Measurements from ENCODE around the gene ATF7IP2.
"Not testable (repeated sequence)": the region's sequence is repeated elsewhere in the genome, so short reads cannot be mapped to it uniquely, and the experiment has no call there.

ATF7IP2 gene

GRCh38 chr16:10405386-10405939 lies 19.6 kb downstream of the ATF7IP2 start:
- peaks cover 82% of the 10 kb centered on the region for H3K36me3 Mint-ChIP-seq (ENCODE audit: low read depth)
- peaks cover 32% of the 10 kb centered on the region for H3K9me3 Mint-ChIP-seq
- H3K27me3 Mint-ChIP-seq: no peaks in the 10 kb centered on the region
- H3K4me3 Mint-ChIP-seq: no peak overlapping the region
- peaks cover 11% of the 10 kb centered on the region for H3K4me1 Mint-ChIP-seq (ENCODE audit: low read depth)
- no peak overlapping the region for H3K27ac Mint-ChIP-seq

DNA sequence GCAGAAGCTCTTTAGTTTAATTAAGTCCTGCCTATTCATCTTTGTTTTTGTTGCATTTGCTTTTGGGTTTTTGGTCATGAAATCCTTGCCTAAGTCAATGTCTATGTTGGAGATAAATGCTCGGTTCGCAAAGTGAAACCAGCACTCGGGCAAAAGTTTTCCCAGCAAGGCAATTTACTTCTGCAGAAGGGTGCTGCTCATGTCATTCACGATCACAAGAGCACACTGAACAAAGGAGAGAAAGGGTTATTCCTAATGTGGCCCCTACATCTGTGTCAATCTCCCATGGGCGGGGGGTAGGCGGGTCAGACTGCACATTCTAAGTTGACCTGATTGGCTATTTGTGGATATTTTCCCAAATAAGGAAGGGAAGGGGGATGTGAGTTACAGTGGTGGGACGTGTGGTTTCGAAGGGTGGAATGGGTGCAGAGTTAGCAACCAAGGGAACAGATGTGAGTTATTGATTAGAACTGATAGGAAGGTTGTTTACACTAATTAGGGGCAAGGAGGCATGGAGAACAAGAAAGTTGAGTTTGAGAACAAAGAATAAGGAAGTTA lies 23.0 kb downstream of the ATF7IP2 start:
- Mint-ChIP-seq H3K27me3 (no peaks in the 10 kb centered on the region), H3K27ac (no peak overlapping the region), H3K36me3 (ENCODE audit: low read depth) (peaks cover 85% of the 10 kb centered on the region), H3K9me3 (peaks cover 49% of the 10 kb centered on the region), H3K4me3 (no peak overlapping the region), H3K4me1 (ENCODE audit: low read depth) (peaks cover 6% of the 10 kb centered on the region)

- H3K4me1 Mint-ChIP-seq (ENCODE audit: low read depth); H3K27me3 Mint-ChIP-seq; H3K27ac Mint-ChIP-seq; H3K4me3 Mint-ChIP-seq: not testable (repeated sequence)
- peaks cover 85% of the 10 kb centered on the region for H3K36me3 Mint-ChIP-seq (ENCODE audit: low read depth)
- H3K9me3 Mint-ChIP-seq: peaks cover 57% of the 10 kb centered on the region
These were observed 23.9 kb downstream of the ATF7IP2 start for GRCh38 chr16:10409713-10410112.

DNA sequence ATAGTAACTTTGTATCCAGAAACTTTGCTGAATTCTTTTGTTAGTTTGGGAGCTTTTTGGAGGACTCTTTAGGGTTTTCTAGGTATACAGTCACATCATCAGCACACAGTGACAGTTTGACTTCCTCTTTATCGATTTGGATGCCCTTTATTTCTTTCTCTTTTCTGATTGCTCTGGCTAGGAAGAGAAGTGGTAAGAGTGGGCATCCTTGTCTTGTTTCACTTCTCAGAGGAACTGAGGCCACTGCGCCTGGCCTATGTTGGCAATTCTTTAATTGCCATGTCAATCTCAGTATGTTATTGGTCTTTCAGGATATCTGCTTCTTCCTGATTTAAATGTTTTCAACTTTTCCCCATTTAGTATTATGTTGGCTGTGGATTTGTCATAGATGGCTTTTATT lies 24.6 kb downstream of the ATF7IP2 start:
- no peaks in the 10 kb centered on the region for H3K27me3 Mint-ChIP-seq
- no peak overlapping the region for H3K4me3 Mint-ChIP-seq
- peaks cover 7% of the 10 kb centered on the region for H3K4me1 Mint-ChIP-seq (ENCODE audit: low read depth)
- H3K27ac Mint-ChIP-seq: no peak overlapping the region
- H3K9me3 Mint-ChIP-seq: peaks cover 65% of the 10 kb centered on the region
- H3K36me3 Mint-ChIP-seq (ENCODE audit: low read depth): peaks cover 85% of the 10 kb centered on the region

- H3K9me3 Mint-ChIP-seq: peaks cover 75% of the 10 kb centered on the region
- H3K36me3 Mint-ChIP-seq (ENCODE audit: low read depth): peaks cover 91% of the 10 kb centered on the region
- no peak overlapping the region for H3K27ac Mint-ChIP-seq
- H3K27me3 Mint-ChIP-seq: no peaks in the 10 kb centered on the region
- peaks cover 7% of the 10 kb centered on the region for H3K4me1 Mint-ChIP-seq (ENCODE audit: low read depth)
- H3K4me3 Mint-ChIP-seq: no peak overlapping the region
These were observed 27.2 kb downstream of the ATF7IP2 start for GRCh38 chr16:10412935-10413601.

- H3K4me3 Mint-ChIP-seq; H3K4me1 Mint-ChIP-seq (ENCODE audit: low read depth); H3K27ac Mint-ChIP-seq; H3K27me3 Mint-ChIP-seq: not testable (repeated sequence)
- peaks cover 63% of the 10 kb centered on the region for H3K9me3 Mint-ChIP-seq
- H3K36me3 Mint-ChIP-seq (ENCODE audit: low read depth): peaks cover 90% of the 10 kb centered on the region
These were observed 32.3 kb downstream of the ATF7IP2 start for GRCh38 chr16:10418204-10418603.

DNA sequence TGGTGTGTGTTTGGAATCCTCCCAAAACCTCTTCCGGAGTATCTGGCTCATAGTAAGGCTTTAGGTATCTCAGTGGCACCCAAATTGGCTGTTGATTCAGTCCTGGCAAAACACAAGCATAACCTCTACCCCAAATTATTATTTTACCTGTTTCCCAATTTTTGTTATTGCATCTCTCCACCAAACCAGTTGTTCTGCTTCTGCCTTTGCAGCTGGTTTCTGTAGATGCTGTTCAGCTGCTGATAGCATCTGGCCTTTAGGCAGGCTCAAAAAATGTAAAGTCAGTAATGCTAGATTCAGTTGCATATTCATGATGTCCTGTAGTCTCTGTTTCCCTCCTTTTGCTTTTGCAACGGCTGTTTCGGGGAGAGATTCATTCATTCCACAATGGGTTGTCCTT lies 33.8 kb downstream of the ATF7IP2 start:
- no peak overlapping the region for H3K27ac Mint-ChIP-seq

GRCh38 chr16:10421596-10421995 lies 35.7 kb downstream of the ATF7IP2 start:
- Mint-ChIP-seq H3K27ac (no peak overlapping the region), H3K4me3 (no peak overlapping the region), H3K36me3 (ENCODE audit: low read depth) (peaks cover 72% of the 10 kb centered on the region), H3K9me3 (peaks cover 38% of the 10 kb centered on the region), H3K4me1 (ENCODE audit: low read depth) (no peaks in the 10 kb centered on the region), H3K27me3 (no peaks in the 10 kb centered on the region)

More for the DNA sequence above, 33.8 kb downstream of the ATF7IP2 start:
- H3K36me3 Mint-ChIP-seq (ENCODE audit: low read depth): peaks cover 88% of the 10 kb centered on the region
- H3K4me1 Mint-ChIP-seq (ENCODE audit: low read depth): no peaks in the 10 kb centered on the region
- H3K27me3 Mint-ChIP-seq: no peaks in the 10 kb centered on the region
- H3K4me3 Mint-ChIP-seq: no peak overlapping the region
- peaks cover 55% of the 10 kb centered on the region for H3K9me3 Mint-ChIP-seq

DNA sequence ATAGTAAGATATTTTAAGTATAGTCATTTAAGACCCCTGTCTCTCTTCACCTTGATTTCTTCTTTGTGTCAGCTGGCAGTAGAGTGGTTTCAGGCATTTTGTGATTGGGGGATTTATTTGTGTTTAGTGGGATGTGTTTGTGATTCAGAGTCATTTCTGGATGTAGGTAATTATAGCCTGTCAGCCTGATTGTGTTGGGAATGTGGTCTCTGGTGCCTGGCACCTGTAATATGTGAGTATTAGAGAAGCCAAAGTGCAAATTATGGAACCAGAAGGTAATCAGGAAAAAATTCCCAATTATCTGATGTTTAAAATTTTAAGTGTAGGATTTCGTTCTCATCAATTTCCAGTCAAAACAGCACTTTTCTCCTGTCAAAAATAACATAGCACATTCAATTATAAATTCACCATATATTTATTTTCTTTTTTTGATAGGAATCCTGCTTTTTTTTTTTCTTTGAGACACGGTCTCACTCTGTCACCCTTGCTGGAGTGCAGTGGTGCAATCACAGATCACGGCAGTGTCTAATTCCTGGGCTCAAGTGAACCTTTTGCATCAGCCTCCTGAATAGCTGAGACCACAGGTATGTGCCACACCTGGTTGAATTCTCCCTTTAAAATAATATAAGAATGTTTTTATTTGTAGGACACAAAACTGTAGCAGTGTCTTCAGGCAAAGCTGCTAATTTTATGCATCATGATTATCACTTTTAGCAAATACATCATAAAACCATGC lies 42.7 kb downstream of the ATF7IP2 start:
- Mint-ChIP-seq H3K4me3 (no peak overlapping the region), H3K36me3 (ENCODE audit: low read depth) (peaks cover 42% of the 10 kb centered on the region), H3K9me3 (peaks cover 3% of the 10 kb centered on the region), H3K4me1 (ENCODE audit: low read depth) (no peaks in the 10 kb centered on the region), H3K27ac (no peak overlapping the region), H3K27me3 (no peaks in the 10 kb centered on the region)

DNA sequence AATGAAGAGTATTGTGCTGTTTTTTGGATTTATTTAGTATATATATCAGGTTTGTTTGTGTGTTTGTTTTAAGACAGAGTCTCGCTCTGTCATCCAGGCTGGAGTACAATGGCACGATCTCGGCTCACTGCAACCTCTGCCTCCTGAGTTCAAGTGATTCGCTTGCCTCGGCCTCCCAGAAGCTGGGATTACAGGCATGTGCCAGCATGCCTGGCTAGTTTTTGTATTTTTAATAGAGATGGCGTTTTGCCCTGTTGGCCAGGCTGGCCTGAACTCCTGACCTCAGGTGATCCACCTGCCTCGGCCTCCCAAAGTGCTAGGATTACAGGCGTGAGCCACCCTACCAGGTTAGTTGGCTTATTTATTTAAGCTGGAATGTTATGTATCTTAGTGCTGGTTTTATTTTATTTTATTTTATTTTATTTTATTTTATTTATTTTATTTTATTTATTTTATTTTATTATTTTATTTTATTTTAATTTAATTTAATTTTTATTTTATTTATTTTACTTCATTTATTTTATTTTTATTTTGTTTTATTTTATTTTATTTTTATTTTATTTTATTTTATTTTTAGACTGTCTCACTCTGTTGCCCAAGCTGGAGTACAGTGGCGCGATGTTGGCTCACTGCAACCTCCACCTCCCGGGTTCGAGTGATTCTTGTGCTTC lies 43.6 kb downstream of the ATF7IP2 start:
- not testable (repeated sequence) for H3K9me3 Mint-ChIP-seq; H3K4me1 Mint-ChIP-seq (ENCODE audit: low read depth); H3K4me3 Mint-ChIP-seq; H3K27me3 Mint-ChIP-seq; H3K27ac Mint-ChIP-seq
- H3K36me3 Mint-ChIP-seq (ENCODE audit: low read depth): peaks cover 44% of the 10 kb centered on the region

- peaks cover 31% of the 10 kb centered on the region for H3K9me3 Mint-ChIP-seq
- no peak overlapping the region for H3K4me3 Mint-ChIP-seq
- H3K27me3 Mint-ChIP-seq: no peaks in the 10 kb centered on the region
- H3K4me1 Mint-ChIP-seq (ENCODE audit: low read depth): no peaks in the 10 kb centered on the region
- no peak overlapping the region for H3K27ac Mint-ChIP-seq
- H3K36me3 Mint-ChIP-seq (ENCODE audit: low read depth): peaks cover 80% of the 10 kb centered on the region
These were observed 55.9 kb downstream of the ATF7IP2 start for GRCh38 chr16:10441726-10442125.

GRCh38 chr16:10447289-10447688 lies 61.4 kb downstream of the ATF7IP2 start:
- peaks cover 29% of the 10 kb centered on the region for H3K9me3 Mint-ChIP-seq
- H3K27ac Mint-ChIP-seq: no peak overlapping the region
- H3K27me3 Mint-ChIP-seq: no peaks in the 10 kb centered on the region
- no peak overlapping the region for H3K4me3 Mint-ChIP-seq
- H3K36me3 Mint-ChIP-seq (ENCODE audit: low read depth): peaks cover 100% of the 10 kb centered on the region
- H3K4me1 Mint-ChIP-seq (ENCODE audit: low read depth): no peaks in the 10 kb centered on the region

DNA sequence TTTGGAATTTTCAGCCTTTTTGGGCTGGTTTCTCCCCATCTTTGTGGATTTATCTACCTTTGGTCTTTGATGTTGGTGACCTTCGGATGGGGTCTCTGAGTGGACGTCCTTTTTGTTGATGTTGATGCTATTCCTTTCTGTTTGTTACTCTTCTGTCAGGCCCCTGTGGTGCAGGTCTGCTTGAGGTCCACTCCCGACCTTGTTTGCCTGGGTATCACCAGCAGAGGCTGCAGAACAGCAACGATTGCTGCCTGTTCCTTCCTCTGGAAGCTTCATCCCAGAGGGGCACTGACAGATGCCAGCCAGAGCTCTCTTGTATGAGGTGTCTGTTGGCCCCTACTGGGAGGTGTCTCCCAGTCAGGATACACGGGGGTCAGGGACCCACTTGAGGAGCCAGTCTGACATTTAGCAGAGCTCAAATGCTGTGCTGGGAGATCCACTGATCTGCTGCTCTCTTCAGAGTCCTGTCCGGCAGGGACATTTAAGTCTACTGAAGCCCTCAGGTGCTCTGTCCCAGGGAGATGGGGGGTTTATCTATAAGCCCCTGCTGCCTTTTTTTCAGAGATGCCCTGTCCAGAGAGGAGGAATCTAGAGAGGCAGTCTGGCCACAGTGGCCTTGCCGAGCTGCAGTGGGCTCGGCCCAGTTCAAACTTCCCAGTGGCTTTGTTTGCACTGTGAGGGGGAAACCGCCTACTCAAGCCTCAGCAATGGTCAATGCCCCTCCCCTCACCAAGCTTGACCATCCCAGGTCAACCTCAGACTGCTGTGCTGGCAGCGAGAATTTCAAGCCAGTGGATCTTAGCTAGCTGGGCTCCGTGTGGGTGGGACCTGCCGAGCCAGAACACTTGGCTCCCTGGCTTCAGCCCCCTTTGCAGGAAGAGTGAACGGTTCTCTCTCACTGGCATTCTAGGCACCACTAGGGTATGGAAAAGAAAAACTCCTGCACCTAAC lies 66.6 kb downstream of the ATF7IP2 start:
- H3K27me3 Mint-ChIP-seq, H3K4me3 Mint-ChIP-seq, H3K27ac Mint-ChIP-seq: not testable (repeated sequence)
- Mint-ChIP-seq H3K9me3 (peaks cover 13% of the 10 kb centered on the region), H3K4me1 (ENCODE audit: low read depth) (peaks cover 14% of the 10 kb centered on the region), H3K36me3 (ENCODE audit: low read depth) (peaks cover 80% of the 10 kb centered on the region)

- Mint-ChIP-seq H3K4me3 (no peak overlapping the region), H3K27ac (no peak overlapping the region)
These were observed 67.3 kb downstream of the ATF7IP2 start for GRCh38 chr16:10453159-10453510.

More at GRCh38 chr16:10453159-10453510, 67.3 kb downstream of the ATF7IP2 start:
- H3K4me1 Mint-ChIP-seq (ENCODE audit: low read depth): peaks cover 14% of the 10 kb centered on the region
- H3K36me3 Mint-ChIP-seq (ENCODE audit: low read depth): peaks cover 80% of the 10 kb centered on the region
- H3K9me3 Mint-ChIP-seq: peaks cover 10% of the 10 kb centered on the region
- H3K27me3 Mint-ChIP-seq: no peaks in the 10 kb centered on the region

Measured in stimulated activated naive CD8-positive, alpha-beta T cell treated with anti-CD3 and anti-CD28 coated beads, Interleukin-15, Interleukin-2, amounts not matched to agents 100 ng/mL and 50 ng/mL, for 24 hours (primary cell).